HUDEP-2 (cell line): Measurements from ENCODE around the gene SCYGR7.
"Not testable (repeated sequence)": the region's sequence is repeated elsewhere in the genome, so short reads cannot be mapped to it uniquely, and the experiment has no call there.

Source experiments
- DNase-seq, 76 experiments: peaks; one replicate each; lab custom pipeline; 2025; ENCODE audit not compliant: unreplicated experiment in 76 of 76; lab: John Stamatoyannopoulos, UW

The SCYGR7 gene

GRCh38 chr2:227756261-227756660 is 28.1 kb downstream of the SCYGR7 start:
- not testable (repeated sequence) for DNase-seq

GRCh38 chr2:227759411-227760118 is 31.4 kb downstream of the SCYGR7 start:
- no peak for DNase-seq

GRCh38 chr2:227761740-227762476 is 33.8 kb downstream of the SCYGR7 start:
- no peak for DNase-seq

GRCh38 chr2:227765788-227766372 is 37.7 kb downstream of the SCYGR7 start:
- no peak for DNase-seq

GRCh38 chr2:227766373-227766883 is 38.3 kb downstream of the SCYGR7 start:
- DNase-seq, result peak in 54 of 76 experiments; percentile 2 to 68 (median 34)

- no peak for DNase-seq
Measured at GRCh38 chr2:227767830-227768229, 39.7 kb downstream of the SCYGR7 start.

- DNase-seq, result no peak
Measured at GRCh38 chr2:227772197-227772661, 44.1 kb downstream of the SCYGR7 start.

GRCh38 chr2:227772932-227773331 is 44.8 kb downstream of the SCYGR7 start:
- DNase-seq, result no peak

GRCh38 chr2:227774011-227774624 is 46.0 kb downstream of the SCYGR7 start:
- DNase-seq, result peak in 3 of 76 experiments; percentile 2 to 12 (median 3)

- DNase-seq, result peak in 7 of 76 experiments; percentile 1 to 36 (median 7)
Measured at GRCh38 chr2:227774895-227775842, 47.0 kb downstream of the SCYGR7 start.
